ENCODE data around the gene ZFAND2A. TPM values are rescaled to one million over a fixed set of nuclear protein-coding genes. Genes with fewer than 3 reads are reported as not detected.

ZFAND2A gene
- total and polyA plus RNA-seq, 2 of the 8 experiments (the other 6 are each of a cell fraction or from before 2014, with no cell fraction given), result 16.6 to 20.3 TPM

GRCh38 chr7:1176891-1177373 lies 16.9 kb upstream of the ZFAND2A start:
- CTCF ChIA-PET (ENCODE audit: partially characterized antibody), result interaction anchor here (0.5 to 3.2 kb wide), 29 partner anchors 8 to 1690 kb away, joined by 3 to 32 read pairs (median 4); a partner anchor contains a TSS
- Histone ChIP-seq H2BK15ac (ENCODE audit: low read length) (no peak overlapping the region), H2AFZ (ENCODE audit: low read length) (no peak overlapping the region), H3K4me3 (ENCODE audit: extremely low read depth in 1 of 4, insufficient read depth in 2 of 4, low read depth in 3 of 4, low read length in 4 of 4) (no peak overlapping the region), H3K79me2 (ENCODE audit: control insufficient read depth in 1 of 2, insufficient read depth in 2 of 2, low read length in 2 of 2) (no peaks in the 10 kb centered on the region), H3K27me3 (replicated peaks in 1 of 4; ENCODE audit: control insufficient read depth in 3 of 4, extremely low read depth in 1 of 4, insufficient read depth in 3 of 4, low read length in 3 of 4) (no peaks in the 10 kb centered on the region; a peak in 2 of 7 replicates), H3K79me1 (ENCODE audit: low read depth, low read length) (no peaks in the 10 kb centered on the region), H3K9ac (replicated peaks in 1 of 4; ENCODE audit: extremely low read depth in 1 of 4, low read depth in 3 of 4, low read length in 3 of 4) (no peak overlapping the region), H3K9me3 (ENCODE audit: insufficient read depth in 2 of 2, low read depth in 1 of 2, low read length in 1 of 2) (peaks cover 0 to 2% of the 10 kb centered on the region in 2 experiments; a peak in 2 of 4 replicates), H4K5ac (ENCODE audit: insufficient read length, low read depth, low read length) (no peak overlapping the region), H4K91ac (replicated peaks; ENCODE audit: insufficient read length, low read length) (no peak overlapping the region), H3K36me3 (ENCODE audit: control insufficient read depth in 2 of 4, insufficient read depth in 4 of 4, low read length in 3 of 4) (no peaks in the 10 kb centered on the region), H3K4ac (replicated peaks; ENCODE audit: insufficient read length, low read depth, low read length) (no peak overlapping the region), H4K20me1 (replicated peaks in 1 of 2; ENCODE audit: control insufficient read depth in 1 of 2, insufficient read depth in 2 of 2, low read length in 2 of 2) (no peaks in the 10 kb centered on the region), H3K56ac (replicated peaks; ENCODE audit: insufficient read length, low read depth, low read length) (no peak overlapping the region), H3K14ac (ENCODE audit: insufficient read length) (no peak overlapping the region), H2AK5ac (ENCODE audit: low read depth, low read length) (no peak overlapping the region), H2BK20ac (ENCODE audit: low read length) (no peak overlapping the region), H3K23ac (ENCODE audit: insufficient read length) (no peak overlapping the region), H4K8ac (ENCODE audit: extremely low read depth, insufficient read depth, low read length) (no peak overlapping the region), H3K18ac (ENCODE audit: extremely low read depth, low read length) (no peak overlapping the region), H2BK5ac (ENCODE audit: low read depth, low read length) (no peak overlapping the region), H2BK12ac (ENCODE audit: low read depth, low read length) (no peak overlapping the region), H3K23me2 (ENCODE audit: low read depth, low read length) (no peaks in the 10 kb centered on the region), H3K27ac (ENCODE audit: low read depth, low read length) (no peak overlapping the region), H2BK120ac (replicated peaks; ENCODE audit: low read depth, low read length) (no peak overlapping the region), H3K4me2 (ENCODE audit: insufficient read depth in 1 of 2, low read depth in 2 of 2, low read length in 2 of 2) (no peak overlapping the region), H3K4me1 (replicated peaks in 1 of 4; ENCODE audit: control insufficient read depth in 3 of 4, insufficient read depth in 4 of 4, low read length in 3 of 4) (no peaks in the 10 kb centered on the region; a peak in 2 of 7 replicates)
- FAIRE-seq (no peak), DNase-seq (ENCODE audit: low read depth in 1 of 2, low spot score in 2 of 2) (peak in 1 of 2 experiments; percentile 97)
- WGBS, 2 experiments (ENCODE audit: extremely low coverage in 1 of 2, insufficient coverage in 1 of 2, insufficient read length in 1 of 2, insufficient replicate concordance in 2 of 2, low coverage in 1 of 2, low lambda C conversion rate in 2 of 2, missing lambda C conversion rate in 1 of 2), result 61% methylated on average over 22 of the region's 22 CpGs; no CpG with 5 or more reads in 1 of the 2 experiments
- POLR2A ChIA-PET (ENCODE audit: partially characterized antibody), result no interaction called here
- peak; percentile 47 for TF ChIP-seq E2F6 (IDR thresholded peaks at IDR 0.05)
- TF ChIP-seq KDM1A (IDR thresholded peaks at IDR 0.05; ENCODE audit: borderline replicate concordance, low read length), result 0 out of 2 replicates have a peak, but pooled peaks have one; percentile 54
- TF ChIP-seq CTCF (IDR thresholded peaks at IDR 0.05; ENCODE audit: control extremely low read depth in 1 of 3, insufficient read depth in 1 of 3, low read depth in 1 of 3, low read length in 3 of 3), result peak in 2 of 3 experiments; percentile 64 to 72; a peak in 3 of 4 replicates
- peak; percentile 83 for TF ChIP-seq MAX (IDR thresholded peaks at IDR 0.05)
- no peak for TF ChIP-seq TBP (IDR thresholded peaks at IDR 0.05; ENCODE audit: low read depth, low read length)
- peak in 1 of 2 experiments; percentile 45; a peak in 1 of 4 replicates for TF ChIP-seq RAD21 (IDR thresholded peaks at IDR 0.05 in 1 of 2, conservative IDR thresholded peaks at IDR 0.05 in 1 of 2; ENCODE audit: low read depth in 2 of 2, low read length in 2 of 2)
- TF ChIP-seq FOSL1 (IDR thresholded peaks at IDR 0.05; ENCODE audit: insufficient read depth, low read depth, low read length), result no peak
